WTC11 (cell line): Measurements from ENCODE around the gene ADAM11.

Experiments used
- ATF3 ChIP-seq: sonication (generic); formaldehyde crosslinking; conservative IDR thresholded peaks from 2 replicates; pipeline ENCODE4 v1.8.1; 2022; ENCODE audit warnings: mild to moderate bottlenecking, missing genetic modification reagents
- CTCF ChIP-seq: fragments of 200-600 bp; IDR thresholded peaks from 2 replicates; pipeline ENCODE4 v1.8.0; 2022; ENCODE audit warnings: antibody characterized with exemption
- ESRRA ChIP-seq: sonication (generic); formaldehyde crosslinking; IDR thresholded peaks from 2 replicates; pipeline ENCODE4 v1.8.1; 2022; ENCODE audit warnings: mild to moderate bottlenecking, missing genetic modification reagents, borderline replicate concordance
- JAZF1 ChIP-seq: fragments of 250-450 bp; sonication (Bioruptor Pico); IDR thresholded peaks from 2 replicates; pipeline ENCODE4 v1.9.0; 2021; ENCODE audit warnings: moderate library complexity, mild to moderate bottlenecking, inconsistent platforms
- MYBL2 ChIP-seq: sonication (generic); formaldehyde crosslinking; IDR thresholded peaks from 2 replicates; pipeline ENCODE4 v1.8.1; 2023; ENCODE audit warnings: mild to moderate bottlenecking, moderate library complexity, missing genetic modification reagents
- NR2C2 ChIP-seq: sonication (generic); formaldehyde crosslinking; IDR thresholded peaks from 2 replicates; pipeline ENCODE4 v1.8.0; 2022; ENCODE audit warnings: mild to moderate bottlenecking, missing genetic modification reagents
- NR3C1 ChIP-seq: sonication (generic); formaldehyde crosslinking; conservative IDR thresholded peaks from 2 replicates; pipeline ENCODE4 v1.8.1; 2023; ENCODE audit warnings: low read depth, mild to moderate bottlenecking, missing genetic modification reagents
- PRRX2 ChIP-seq: fragments of 250-450 bp; sonication (Bioruptor Pico); IDR thresholded peaks from 2 replicates; pipeline ENCODE4 v1.8.0; 2021; ENCODE audit warnings: mild to moderate bottlenecking
- SP1 ChIP-seq: sonication (generic); formaldehyde crosslinking; conservative IDR thresholded peaks from 2 replicates; pipeline ENCODE4 v1.8.1; 2022; ENCODE audit warnings: missing genetic modification reagents
- TEAD4 ChIP-seq: sonication (generic); formaldehyde crosslinking; IDR thresholded peaks from 2 replicates; pipeline ENCODE4 v1.8.0; 2022; ENCODE audit warnings: mild to moderate bottlenecking, missing genetic modification reagents
- USF2 ChIP-seq: sonication (generic); formaldehyde crosslinking; IDR thresholded peaks from 2 replicates; pipeline ENCODE4 v1.8.1; 2023; ENCODE audit warnings: mild to moderate bottlenecking, missing genetic modification reagents, moderate library complexity
- TF ChIP-seq, protein P1 (sequence below): sonication (generic); formaldehyde crosslinking; IDR thresholded peaks from 2 replicates; pipeline ENCODE4 v1.8.0; 2022; ENCODE audit warnings: mild to moderate bottlenecking, missing genetic modification reagents
- TF ChIP-seq, protein P2 (sequence below): sonication (generic); formaldehyde crosslinking; IDR thresholded peaks from 2 replicates; pipeline ENCODE4 v1.8.1; 2022; ENCODE audit warnings: low read depth, missing genetic modification reagents, borderline replicate concordance

DNA sequence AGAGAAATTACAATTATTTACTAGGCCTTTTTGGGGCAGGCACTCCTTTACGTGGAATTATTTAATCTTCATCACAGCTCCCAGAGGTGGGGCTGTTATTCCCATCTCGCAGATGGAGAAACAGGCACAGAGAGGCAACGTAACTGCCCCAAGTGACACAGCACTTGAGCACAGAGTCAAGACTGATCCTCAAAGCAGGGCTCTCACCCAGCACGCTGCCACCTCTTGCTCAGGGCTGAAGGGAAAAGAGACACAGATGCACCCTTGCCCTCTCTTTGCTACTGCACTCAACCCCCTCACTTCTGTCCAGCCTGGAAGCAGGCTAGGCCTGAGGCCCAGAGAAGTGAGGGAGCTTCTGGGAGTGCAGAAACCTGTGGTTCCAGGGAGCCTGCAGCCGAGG is 4.4 kb downstream of the ADAM11 start:
- TF ChIP-seq MYBL2 = no peak
- TF ChIP-seq CTCF = no peak
- TF ChIP-seq TEAD4 (CRISPR knock-in tag) = no peak
- no peak for TF ChIP-seq JAZF1 (CRISPR knock-in tag)
- TF ChIP-seq PRRX2 = no peak
- no peak for TF ChIP-seq ESRRA (CRISPR knock-in tag)
- TF ChIP-seq NR2C2 (CRISPR knock-in tag) = no peak
- TF ChIP-seq, protein P1, sequence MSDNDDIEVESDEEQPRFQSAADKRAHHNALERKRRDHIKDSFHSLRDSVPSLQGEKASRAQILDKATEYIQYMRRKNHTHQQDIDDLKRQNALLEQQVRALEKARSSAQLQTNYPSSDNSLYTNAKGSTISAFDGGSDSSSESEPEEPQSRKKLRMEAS (CRISPR knock-in tag) = no peak
- TF ChIP-seq USF2 (CRISPR knock-in tag) = no peak
- TF ChIP-seq NR3C1 (CRISPR knock-in tag) = no peak
- TF ChIP-seq, protein P2, sequence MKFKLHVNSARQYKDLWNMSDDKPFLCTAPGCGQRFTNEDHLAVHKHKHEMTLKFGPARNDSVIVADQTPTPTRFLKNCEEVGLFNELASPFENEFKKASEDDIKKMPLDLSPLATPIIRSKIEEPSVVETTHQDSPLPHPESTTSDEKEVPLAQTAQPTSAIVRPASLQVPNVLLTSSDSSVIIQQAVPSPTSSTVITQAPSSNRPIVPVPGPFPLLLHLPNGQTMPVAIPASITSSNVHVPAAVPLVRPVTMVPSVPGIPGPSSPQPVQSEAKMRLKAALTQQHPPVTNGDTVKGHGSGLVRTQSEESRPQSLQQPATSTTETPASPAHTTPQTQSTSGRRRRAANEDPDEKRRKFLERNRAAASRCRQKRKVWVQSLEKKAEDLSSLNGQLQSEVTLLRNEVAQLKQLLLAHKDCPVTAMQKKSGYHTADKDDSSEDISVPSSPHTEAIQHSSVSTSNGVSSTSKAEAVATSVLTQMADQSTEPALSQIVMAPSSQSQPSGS (CRISPR knock-in tag) = no peak
- TF ChIP-seq SP1 = no peak
- TF ChIP-seq ATF3 (CRISPR knock-in tag) = no peak
